NB4 (cell line): Measurements from ENCODE around the gene GNAI2.

Experiments used
- CTCF ChIP-seq: IDR thresholded peaks from one replicate; pipeline ENCODE4 v1.5.1; 2012; ENCODE audit warnings: low read depth, low read length
- MAX ChIP-seq: IDR thresholded peaks from 2 replicates; pipeline ENCODE4 v1.6.1; 2011; ENCODE audit warnings: low read depth, low read length
- MYC ChIP-seq: IDR thresholded peaks from 2 replicates; pipeline ENCODE4 v1.6.1; 2011; ENCODE audit warnings: low read depth, low read length
- POLR2A ChIP-seq: IDR thresholded peaks from 2 replicates; pipeline ENCODE4 v1.6.1; 2011; ENCODE audit warnings: mild to moderate bottlenecking; ENCODE audit not compliant: insufficient read length; ENCODE audit errors: extremely low read depth

GRCh38 chr3:50260942-50261441, 25.0 kb downstream of the GNAI2 start:
- TF ChIP-seq POLR2A = no peak
- TF ChIP-seq CTCF = no peak
- no peak for TF ChIP-seq MAX
- no peak for TF ChIP-seq MYC
